Panc1 (cell line): ENCODE measurements around the gene KLF14. TPM values are rescaled to one million over a fixed set of nuclear protein-coding genes. Genes with fewer than 3 reads are reported as not detected.
A peak's percentile ranks its signal among the peaks of the same experiment; 100 is the strongest.

Experiments used
- ATAC-seq: fragments of 200-7000 bp; cut with Tn5 transposase; 2 replicates; pipeline ENCODE4 v1.9.1; 2020; ENCODE audit warnings: mild to moderate bottlenecking, moderate library complexity
- BruUV-seq: library from RNA; stranded (reverse); fragments of 400-500 nt; replicated peaks from 2 replicates; lab custom pipeline; 2021; lab: Mats Ljungman, UMichigan
- CTCF ChIA-PET: fragments of 300-600 bp; sonication (Branson Sonifier 250); formaldehyde crosslinking; loops from one replicate; lab custom pipeline; 2022; ENCODE audit warnings: antibody characterized with exemption; lab: Charles Lee
- POLR2A ChIA-PET: fragments of 300-600 bp; sonication (Branson Sonifier 250); formaldehyde crosslinking; loops from one replicate; lab custom pipeline; 2022; ENCODE audit warnings: antibody characterized with exemption; lab: Charles Lee
- DNase-seq: peaks from one replicate; pipeline ENCODE4 v3.0.0-alpha.2; 2010; ENCODE audit warnings: low read depth, low spot score
- H3K27ac ChIP-seq: 2 replicates; pipeline ENCODE4 v1.5.1; 2011; ENCODE audit warnings: mild to moderate bottlenecking, low read length, inconsistent platforms
- H3K27me3 ChIP-seq: fragments of 200-500 bp; sonication (Bioruptor generic); 2 replicates; pipeline ENCODE4 v1.6.0; 2014; ENCODE audit warnings: low read length, inconsistent platforms; ENCODE audit not compliant: control insufficient read depth, insufficient read depth
- H3K36me3 ChIP-seq: fragments of 200-500 bp; sonication (Bioruptor generic); 2 replicates; pipeline ENCODE4 v1.5.1; 2014; ENCODE audit warnings: inconsistent platforms, mild to moderate bottlenecking, low read length, moderate library complexity; ENCODE audit not compliant: control insufficient read depth, insufficient read depth
- H3K4me1 ChIP-seq: 2 replicates; pipeline ENCODE4 v1.5.1; 2011; ENCODE audit warnings: inconsistent platforms, mild to moderate bottlenecking, low read length, moderate library complexity; ENCODE audit not compliant: control insufficient read depth, insufficient read depth
- H3K4me3 ChIP-seq, 2 experiments: 2 replicates each; pipeline ENCODE4 v1.5.1; 2011 to 2012; ENCODE audit warnings: low read depth in 2 of 2, low read length in 2 of 2, mild to moderate bottlenecking in 2 of 2, inconsistent platforms in 1 of 2, moderate library complexity in 1 of 2
- H3K9me3 ChIP-seq: fragments of 200-500 bp; sonication (Bioruptor generic); 2 replicates; pipeline ENCODE4 v1.5.1; 2014; ENCODE audit warnings: low read depth, mild to moderate bottlenecking, inconsistent platforms, low read length, moderate library complexity; ENCODE audit not compliant: control insufficient read depth, insufficient read depth
- POLR2AphosphoS5 ChIP-seq: IDR thresholded peaks from 2 replicates; pipeline ENCODE4 v1.6.1; 2012; ENCODE audit warnings: mild to moderate bottlenecking, low read depth, low read length, moderate library complexity
- REST ChIP-seq, 2 experiments: IDR thresholded peaks; 2 replicates each; pipeline ENCODE4 v1.6.1; 2011 to 2012; ENCODE audit warnings: low read depth in 2 of 2, control low read depth in 1 of 2, low read length in 1 of 2, mild to moderate bottlenecking in 1 of 2, moderate library complexity in 1 of 2; ENCODE audit not compliant: insufficient read depth in 1 of 2
- SIN3A ChIP-seq: IDR thresholded peaks from 2 replicates; pipeline ENCODE4 v1.6.1; 2012; ENCODE audit warnings: low read depth, mild to moderate bottlenecking, low read length, moderate library complexity, borderline replicate concordance; ENCODE audit not compliant: insufficient read depth
- TCF7L2 ChIP-seq: IDR thresholded peaks from 2 replicates; pipeline ENCODE4 v1.6.1; 2011; ENCODE audit warnings: mild to moderate bottlenecking, low read depth, low read length, inconsistent platforms
- in situ Hi-C: cut with HindIII; loops from 2 replicates; pipeline ENCODE4 v1.10.0; 2016; ENCODE audit warnings: low sequenced_read_pairs, low pct_unique_long_range_greater_than_20kb
- intact Hi-C: fragments of 100-400 bp; cut with micrococcal nuclease; formaldehyde crosslinking; loops from one replicate; pipeline ENCODE4 v1.10.0; 2022; ENCODE audit not compliant: unreplicated experiment
- total RNA-seq: library from RNA; stranded (reverse); gene quantifications from one replicate; pipeline ENCODE4 v1.2.1, GENCODE V29; 2021; ENCODE audit not compliant: unreplicated experiment
- TF ChIP-seq, protein P1 (sequence below): fragments of 450-650 bp; IDR thresholded peaks from 2 replicates; pipeline ENCODE4 v1.5.1; 2017; ENCODE audit warnings: mild to moderate bottlenecking

KLF14 gene
- total RNA-seq, 1 experiment from 2014 or later: 0.39 TPM

- no peak for TF ChIP-seq TCF7L2
- no peak for TF ChIP-seq SIN3A
- TF ChIP-seq, protein P1, sequence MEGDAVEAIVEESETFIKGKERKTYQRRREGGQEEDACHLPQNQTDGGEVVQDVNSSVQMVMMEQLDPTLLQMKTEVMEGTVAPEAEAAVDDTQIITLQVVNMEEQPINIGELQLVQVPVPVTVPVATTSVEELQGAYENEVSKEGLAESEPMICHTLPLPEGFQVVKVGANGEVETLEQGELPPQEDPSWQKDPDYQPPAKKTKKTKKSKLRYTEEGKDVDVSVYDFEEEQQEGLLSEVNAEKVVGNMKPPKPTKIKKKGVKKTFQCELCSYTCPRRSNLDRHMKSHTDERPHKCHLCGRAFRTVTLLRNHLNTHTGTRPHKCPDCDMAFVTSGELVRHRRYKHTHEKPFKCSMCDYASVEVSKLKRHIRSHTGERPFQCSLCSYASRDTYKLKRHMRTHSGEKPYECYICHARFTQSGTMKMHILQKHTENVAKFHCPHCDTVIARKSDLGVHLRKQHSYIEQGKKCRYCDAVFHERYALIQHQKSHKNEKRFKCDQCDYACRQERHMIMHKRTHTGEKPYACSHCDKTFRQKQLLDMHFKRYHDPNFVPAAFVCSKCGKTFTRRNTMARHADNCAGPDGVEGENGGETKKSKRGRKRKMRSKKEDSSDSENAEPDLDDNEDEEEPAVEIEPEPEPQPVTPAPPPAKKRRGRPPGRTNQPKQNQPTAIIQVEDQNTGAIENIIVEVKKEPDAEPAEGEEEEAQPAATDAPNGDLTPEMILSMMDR: no peak
- no peak for TF ChIP-seq POLR2AphosphoS5
- no peak for TF ChIP-seq REST (IDR thresholded peaks at IDR 0.05; ENCODE audit: insufficient read depth in 1 of 2, low read depth in 2 of 2, low read length in 1 of 2)
- BruUV-seq: no TSS peak
- Histone ChIP-seq H3K4me1 (no peaks in the 10 kb centered on the region), H3K27ac (no peak overlapping the region), H3K36me3 (no peaks in the 10 kb centered on the region), H3K9me3 (no peaks in the 10 kb centered on the region), H3K4me3 (no peak overlapping the region), H3K27me3 (peaks cover 39% of the 10 kb centered on the region)
- intact Hi-C loops (loop anchor here (10.0 kb wide), 1 partner anchor 649 kb away; the partner anchor contains the start of gene KLHDC10), in situ Hi-C loops (no loop called here)
- ATAC-seq: no peak
- ChIA-PET CTCF (interaction anchor here (0.5 to 0.6 kb wide), 3 partner anchors 108 to 635 kb away, joined by 3 read pairs; no protein-coding TSS in a partner anchor), POLR2A (interaction anchor here (0.6 kb wide), 1 partner anchor 36 kb away, joined by 9 read pairs; no protein-coding TSS in a partner anchor)
- no peak for DNase-seq
Measured at GRCh38 chr7:130723784-130724183, 10.2 kb downstream of the KLF14 start.

GRCh38 chr7:130721486-130722277 is 12.3 kb downstream of the KLF14 start:
- H3K27me3 ChIP-seq: peaks cover 28% of the 10 kb centered on the region; the same call in 1 of the 2 replicates
- intact Hi-C loops (loop anchor here (10.0 kb wide), 1 partner anchor 647 kb away; the partner anchor contains the start of gene KLHDC10), in situ Hi-C loops (no loop called here)
- DNase-seq: peak; percentile 30
- H3K27ac ChIP-seq: no peak overlapping the region
- CTCF ChIA-PET: interaction anchor here (0.6 kb wide), 1 partner anchor 651 kb away, joined by 3 read pairs; the partner anchor contains the start of gene KLHDC10
- no peaks in the 10 kb centered on the region for H3K36me3 ChIP-seq
- no TSS peak for BruUV-seq
- peak; percentile 98 for ATAC-seq
- H3K4me3 ChIP-seq: no peak overlapping the region
- H3K9me3 ChIP-seq: no peaks in the 10 kb centered on the region
- POLR2A ChIA-PET: no interaction called here
- no peaks in the 10 kb centered on the region for H3K4me1 ChIP-seq
- TF ChIP-seq, protein P1: peak; percentile 81
- no peak for TF ChIP-seq POLR2AphosphoS5
